Duodenal mucosa (tissue), 2 donors: Measurements from ENCODE around the gene PAPPA2.
"Not testable (repeated sequence)": the region's sequence is repeated elsewhere in the genome, so short reads cannot be mapped to it uniquely, and the experiment has no call there.

Experiments
- H3K27ac ChIP-seq: one replicate; pipeline ENCODE4 v1.7.0; 2013; ENCODE audit warnings: low read depth, low read length
- H3K27me3 ChIP-seq, 2 donors: one replicate each; pipeline ENCODE4 v1.7.0; 2013; ENCODE audit warnings: low read length in 2 of 2, control low read depth in 1 of 2; ENCODE audit not compliant: insufficient read depth in 2 of 2, control insufficient read depth in 1 of 2
- H3K36me3 ChIP-seq, 2 donors: one replicate each; pipeline ENCODE4 v1.7.0; 2013; ENCODE audit warnings: low read length in 2 of 2, control low read depth in 1 of 2; ENCODE audit not compliant: insufficient read depth in 2 of 2, control insufficient read depth in 1 of 2
- H3K4me1 ChIP-seq, 2 donors: one replicate each; pipeline ENCODE4 v1.7.0; 2013; ENCODE audit warnings: low read length in 2 of 2, control low read depth in 1 of 2; ENCODE audit not compliant: insufficient read depth in 2 of 2, control insufficient read depth in 1 of 2
- H3K4me3 ChIP-seq, 2 donors: one replicate each; pipeline ENCODE4 v1.7.0; 2013; ENCODE audit warnings: low read length in 2 of 2, low read depth in 1 of 2
- H3K9ac ChIP-seq, 2 donors: one replicate each; pipeline ENCODE4 v1.7.0; 2013; ENCODE audit warnings: low read length in 2 of 2, low read depth in 1 of 2
- H3K9me3 ChIP-seq, 2 donors: one replicate each; pipeline ENCODE4 v1.7.0; 2013; ENCODE audit warnings: low read length in 2 of 2, control low read depth in 1 of 2; ENCODE audit not compliant: control insufficient read depth in 1 of 2

PAPPA2 gene, protein sequence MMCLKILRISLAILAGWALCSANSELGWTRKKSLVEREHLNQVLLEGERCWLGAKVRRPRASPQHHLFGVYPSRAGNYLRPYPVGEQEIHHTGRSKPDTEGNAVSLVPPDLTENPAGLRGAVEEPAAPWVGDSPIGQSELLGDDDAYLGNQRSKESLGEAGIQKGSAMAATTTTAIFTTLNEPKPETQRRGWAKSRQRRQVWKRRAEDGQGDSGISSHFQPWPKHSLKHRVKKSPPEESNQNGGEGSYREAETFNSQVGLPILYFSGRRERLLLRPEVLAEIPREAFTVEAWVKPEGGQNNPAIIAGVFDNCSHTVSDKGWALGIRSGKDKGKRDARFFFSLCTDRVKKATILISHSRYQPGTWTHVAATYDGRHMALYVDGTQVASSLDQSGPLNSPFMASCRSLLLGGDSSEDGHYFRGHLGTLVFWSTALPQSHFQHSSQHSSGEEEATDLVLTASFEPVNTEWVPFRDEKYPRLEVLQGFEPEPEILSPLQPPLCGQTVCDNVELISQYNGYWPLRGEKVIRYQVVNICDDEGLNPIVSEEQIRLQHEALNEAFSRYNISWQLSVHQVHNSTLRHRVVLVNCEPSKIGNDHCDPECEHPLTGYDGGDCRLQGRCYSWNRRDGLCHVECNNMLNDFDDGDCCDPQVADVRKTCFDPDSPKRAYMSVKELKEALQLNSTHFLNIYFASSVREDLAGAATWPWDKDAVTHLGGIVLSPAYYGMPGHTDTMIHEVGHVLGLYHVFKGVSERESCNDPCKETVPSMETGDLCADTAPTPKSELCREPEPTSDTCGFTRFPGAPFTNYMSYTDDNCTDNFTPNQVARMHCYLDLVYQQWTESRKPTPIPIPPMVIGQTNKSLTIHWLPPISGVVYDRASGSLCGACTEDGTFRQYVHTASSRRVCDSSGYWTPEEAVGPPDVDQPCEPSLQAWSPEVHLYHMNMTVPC (N-terminal part only)

DNA sequence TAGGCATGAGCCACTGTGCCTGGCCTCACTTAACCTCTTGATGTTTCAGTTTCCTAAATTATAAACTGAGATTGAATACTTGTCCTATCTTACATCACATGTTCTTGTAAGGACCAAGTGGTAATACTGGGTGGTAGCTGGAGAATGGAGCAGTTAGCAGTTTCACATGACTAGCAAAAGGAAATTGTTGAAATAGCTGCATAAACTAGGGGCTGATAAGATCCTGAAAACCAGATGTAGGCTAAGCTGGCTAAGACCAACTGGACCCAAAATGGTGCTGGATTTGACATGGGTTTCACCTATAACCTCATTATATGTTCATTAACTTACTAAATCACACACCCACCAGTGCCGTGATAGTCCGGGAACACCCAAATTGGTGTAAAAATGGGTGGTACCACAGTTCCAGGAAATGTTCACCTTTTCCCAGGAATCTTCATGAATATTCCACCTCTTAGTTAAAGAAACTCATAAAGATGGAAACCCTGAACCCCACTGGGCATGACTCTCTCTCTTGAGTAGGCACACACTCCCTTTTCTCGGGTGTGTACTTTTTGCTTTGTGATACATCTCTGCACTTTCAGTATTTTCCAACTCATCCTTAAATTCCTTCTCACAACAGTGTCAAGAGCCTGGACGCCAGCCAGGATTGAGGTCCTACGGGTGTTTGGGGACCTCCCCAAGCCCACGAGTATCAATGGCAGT, at the start of gene PAPPA2:
Gene PAPPA2, plus strand, starts transcription at position 502 of the 705 bp plus-strand sequence. CDS start 93,148 bp downstream, outside the sequence.
- no peak within 1 kb of the TSS for H3K27ac ChIP-seq
- no peak within 1 kb of the TSS for H3K4me3 ChIP-seq
- no peaks in the 10 kb centered on the region for H3K27me3 ChIP-seq
- no peak within 1 kb of the TSS for H3K9ac ChIP-seq
- no peaks in the 10 kb centered on the region for H3K36me3 ChIP-seq
- H3K4me1 ChIP-seq: no peaks in the 10 kb centered on the region
- no peaks in the 10 kb centered on the region for H3K9me3 ChIP-seq

DNA sequence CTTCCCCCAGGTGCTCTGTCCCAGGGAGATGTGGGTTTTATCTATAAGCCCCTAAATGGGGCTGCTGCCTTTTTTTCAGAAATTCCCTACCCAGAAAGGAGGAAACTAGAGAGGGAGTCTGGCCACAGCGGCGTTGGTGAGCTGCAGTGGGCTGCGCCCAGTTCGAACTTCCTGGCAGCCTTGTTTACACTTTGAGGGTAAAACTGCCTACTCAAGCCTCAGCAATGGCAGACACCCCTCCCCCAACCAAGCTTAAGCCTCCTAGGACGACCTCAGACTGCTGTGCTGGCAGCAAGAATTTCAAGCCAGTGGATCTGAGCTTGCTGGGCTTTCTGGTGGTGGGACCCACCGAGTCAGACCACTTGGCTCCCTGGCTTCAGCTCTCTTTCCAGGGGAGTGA, 46.2 kb upstream of the PAPPA2 start:
- Histone ChIP-seq H3K9me3 (no peaks in the 10 kb centered on the region), H3K9ac (no peak overlapping the region), H3K36me3 (no peaks in the 10 kb centered on the region), H3K4me1 (no peaks in the 10 kb centered on the region), H3K27me3 (no peaks in the 10 kb centered on the region), H3K27ac (no peak overlapping the region), H3K4me3 (no peak overlapping the region)

DNA sequence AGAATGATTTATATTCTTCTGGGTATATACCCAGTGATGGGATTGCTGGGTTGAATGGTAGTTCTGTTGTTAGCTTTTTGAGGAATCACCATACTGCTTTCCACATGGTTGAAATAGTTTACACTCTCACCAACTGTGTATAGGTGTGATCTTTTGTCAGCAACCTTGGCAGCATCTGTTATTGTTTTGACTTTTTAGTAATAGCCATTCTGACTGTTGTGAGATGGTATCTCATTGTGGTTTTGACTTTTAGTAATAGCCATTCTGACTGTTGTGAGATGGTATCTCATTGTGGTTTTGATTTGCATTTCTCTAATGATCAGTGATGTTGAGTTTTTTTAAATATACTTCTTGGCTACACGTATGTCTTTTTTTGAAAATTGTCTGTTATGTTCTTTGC, 43.4 kb upstream of the PAPPA2 start:
- H3K9me3 ChIP-seq, H3K27me3 ChIP-seq, H3K9ac ChIP-seq, H3K4me3 ChIP-seq, H3K36me3 ChIP-seq, H3K4me1 ChIP-seq, H3K27ac ChIP-seq: not testable (repeated sequence)

DNA sequence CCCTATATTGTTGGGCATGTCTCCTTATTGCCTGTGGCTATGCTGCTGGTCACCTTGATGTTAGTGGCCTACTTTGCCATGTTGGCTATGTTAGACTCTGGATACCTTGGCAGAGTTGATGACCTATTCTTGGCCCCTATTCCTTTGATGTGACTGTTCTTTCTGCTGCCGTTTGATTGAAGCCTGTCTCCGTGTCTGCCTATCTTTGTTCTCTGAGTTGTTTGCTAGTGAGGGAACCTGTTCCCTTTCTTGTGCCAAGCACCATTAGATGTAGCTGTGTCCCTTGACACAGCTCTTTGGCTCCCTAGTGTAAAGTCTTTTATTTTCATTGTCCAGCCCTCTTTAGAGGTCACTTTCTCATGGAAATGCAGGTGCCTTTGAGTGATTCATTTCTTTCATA, 28.7 kb upstream of the PAPPA2 start:
- Histone ChIP-seq H3K27ac (no peak overlapping the region), H3K9ac (no peak overlapping the region), H3K36me3 (no peaks in the 10 kb centered on the region), H3K9me3 (no peaks in the 10 kb centered on the region), H3K4me3 (no peak overlapping the region), H3K27me3 (no peaks in the 10 kb centered on the region), H3K4me1 (no peaks in the 10 kb centered on the region)

DNA sequence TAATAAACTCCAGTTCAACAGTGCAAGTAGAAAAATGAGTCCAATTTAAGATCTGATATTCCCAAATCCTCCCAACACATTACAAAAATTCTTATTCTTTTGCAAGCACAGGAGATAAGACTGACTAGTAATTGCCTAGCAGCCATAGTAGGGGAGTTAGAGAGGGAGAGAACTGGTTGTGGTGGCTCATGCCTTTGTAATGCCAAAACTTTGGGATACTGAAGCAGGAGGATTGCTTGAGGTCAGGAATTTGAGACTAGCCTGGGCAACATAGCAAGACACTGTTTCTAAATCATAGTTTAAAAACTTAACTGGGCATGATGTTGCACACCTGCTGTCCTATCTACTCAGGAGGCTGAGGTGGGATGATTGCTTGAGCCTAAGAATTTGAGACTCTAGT, 26.7 kb upstream of the PAPPA2 start:
- Histone ChIP-seq H3K4me1 (no peaks in the 10 kb centered on the region), H3K36me3 (no peaks in the 10 kb centered on the region), H3K9me3 (no peaks in the 10 kb centered on the region), H3K27ac (no peak overlapping the region), H3K4me3 (no peak overlapping the region), H3K9ac (no peak overlapping the region), H3K27me3 (no peaks in the 10 kb centered on the region)

DNA sequence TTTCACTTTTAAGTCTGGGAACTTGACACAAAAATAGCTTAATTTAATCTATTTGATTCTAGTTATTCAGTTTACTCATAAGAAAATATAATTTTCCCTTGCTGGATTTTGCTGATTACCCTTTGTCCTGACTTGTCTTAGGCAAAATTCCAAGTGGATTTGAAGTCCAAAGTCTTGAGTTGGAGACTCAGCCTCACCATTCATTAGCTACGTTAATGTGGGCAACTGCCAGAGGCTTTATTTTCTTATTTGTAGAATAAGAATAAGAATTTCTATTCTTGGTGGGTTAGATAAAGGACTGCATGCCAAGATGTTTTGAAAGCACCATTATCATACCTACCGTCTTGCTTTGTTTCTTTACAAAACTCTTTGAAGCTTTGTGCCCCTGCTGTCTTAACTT, 22.8 kb upstream of the PAPPA2 start:
- no peak overlapping the region for H3K27ac ChIP-seq
- no peaks in the 10 kb centered on the region for H3K36me3 ChIP-seq
- no peaks in the 10 kb centered on the region for H3K9me3 ChIP-seq
- no peak overlapping the region for H3K9ac ChIP-seq
- no peak overlapping the region for H3K4me3 ChIP-seq
- H3K27me3 ChIP-seq: no peaks in the 10 kb centered on the region
- H3K4me1 ChIP-seq: no peaks in the 10 kb centered on the region

DNA sequence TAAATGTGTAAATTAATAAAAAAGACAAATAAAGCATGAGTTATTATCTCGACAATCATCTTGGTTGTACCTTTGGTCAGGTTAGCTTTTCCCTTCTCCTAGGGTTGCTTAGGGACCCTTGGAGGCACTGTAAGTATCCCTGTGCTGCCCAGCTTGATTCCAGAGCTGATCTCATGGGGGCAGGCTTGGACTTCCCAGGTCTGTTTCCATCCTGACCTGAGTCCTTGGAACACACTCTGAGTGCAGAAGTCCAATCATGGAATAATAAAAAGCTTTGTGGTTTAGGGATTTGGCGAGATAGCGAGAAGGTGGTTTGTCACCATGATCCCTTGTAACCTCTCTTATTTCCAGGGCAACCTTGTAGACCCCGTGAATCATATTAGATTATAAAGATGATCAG, 18.7 kb upstream of the PAPPA2 start:
- Histone ChIP-seq H3K9me3 (no peaks in the 10 kb centered on the region), H3K4me3 (no peak overlapping the region), H3K9ac (no peak overlapping the region), H3K4me1 (no peaks in the 10 kb centered on the region), H3K36me3 (no peaks in the 10 kb centered on the region), H3K27me3 (no peaks in the 10 kb centered on the region), H3K27ac (no peak overlapping the region)

DNA sequence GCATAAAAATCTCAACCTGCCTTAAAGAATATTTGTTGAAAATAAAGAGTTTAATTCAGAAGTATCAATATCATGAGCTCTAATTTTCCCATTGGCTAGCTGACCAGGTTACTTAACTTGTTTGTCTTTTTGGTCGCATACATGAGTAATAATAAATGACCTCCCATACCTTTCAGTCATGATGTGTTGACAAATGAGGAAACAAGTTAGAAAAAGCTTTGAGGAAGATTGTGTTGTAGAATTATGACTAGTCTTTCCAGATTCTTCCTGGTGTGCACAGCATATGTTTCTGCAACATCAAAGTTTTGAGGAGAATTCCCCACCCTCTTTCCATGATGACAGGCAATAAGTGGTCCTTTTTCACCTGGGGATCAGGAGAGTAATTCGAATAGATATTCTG, 17.6 kb upstream of the PAPPA2 start:
- no peak overlapping the region for H3K27ac ChIP-seq
- H3K36me3 ChIP-seq: no peaks in the 10 kb centered on the region
- no peaks in the 10 kb centered on the region for H3K9me3 ChIP-seq
- no peaks in the 10 kb centered on the region for H3K27me3 ChIP-seq
- no peak overlapping the region for H3K4me3 ChIP-seq
- H3K9ac ChIP-seq: no peak overlapping the region
- no peaks in the 10 kb centered on the region for H3K4me1 ChIP-seq

DNA sequence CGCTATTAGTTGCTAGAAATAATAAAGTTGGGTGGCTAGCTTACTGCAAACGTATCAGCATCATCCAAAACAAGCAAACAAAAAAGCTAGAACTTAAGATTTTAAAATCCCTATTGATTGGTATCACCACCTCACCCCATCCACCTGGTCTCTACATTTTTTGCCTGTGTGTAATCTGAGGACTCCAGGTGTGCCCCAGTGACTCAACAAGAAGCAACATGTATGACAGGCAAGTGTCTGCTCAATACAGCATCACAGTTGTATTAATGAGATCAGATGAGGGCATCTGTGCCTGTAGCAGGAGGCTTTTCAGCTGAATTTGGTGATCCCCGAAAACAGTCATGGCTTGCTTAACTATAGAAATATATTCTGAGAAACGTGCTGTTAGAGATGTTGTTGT, 14.6 kb upstream of the PAPPA2 start:
- no peaks in the 10 kb centered on the region for H3K27me3 ChIP-seq
- H3K9ac ChIP-seq: no peak overlapping the region
- no peak overlapping the region for H3K27ac ChIP-seq
- no peak overlapping the region for H3K4me3 ChIP-seq
- H3K36me3 ChIP-seq: no peaks in the 10 kb centered on the region
- H3K9me3 ChIP-seq: no peaks in the 10 kb centered on the region
- no peaks in the 10 kb centered on the region for H3K4me1 ChIP-seq

DNA sequence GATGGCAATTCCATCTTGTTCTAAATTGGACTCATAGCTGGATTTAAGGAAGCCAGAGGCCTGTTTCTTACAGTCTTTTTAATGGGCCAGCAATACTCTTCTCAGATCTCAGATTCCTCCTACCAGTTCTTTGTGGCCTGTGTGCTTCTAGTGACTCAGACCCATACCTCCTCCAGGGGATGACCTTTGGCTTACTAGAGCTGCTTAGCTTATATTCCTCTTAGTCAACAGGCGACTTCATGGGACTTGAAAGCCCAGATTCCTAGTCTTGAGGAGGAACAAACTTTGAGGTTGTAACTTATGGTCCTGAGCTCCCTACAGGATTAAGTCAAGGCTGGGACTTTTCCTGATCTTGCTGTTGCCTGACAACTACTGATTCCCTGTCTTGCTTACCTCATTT, 12.4 kb upstream of the PAPPA2 start:
- H3K27me3 ChIP-seq: no peaks in the 10 kb centered on the region
- no peaks in the 10 kb centered on the region for H3K36me3 ChIP-seq
- H3K4me3 ChIP-seq: no peak overlapping the region
- H3K9ac ChIP-seq: no peak overlapping the region
- H3K9me3 ChIP-seq: no peaks in the 10 kb centered on the region
- no peaks in the 10 kb centered on the region for H3K4me1 ChIP-seq
- H3K27ac ChIP-seq: no peak overlapping the region
